ENCODE results near the gene MDN1. TPM values are rescaled to one million over a fixed set of nuclear protein-coding genes. Genes with fewer than 3 reads are reported as not detected.

MDN1 gene
- polyA plus RNA-seq, 1 donor from 2014 or later = 7.9 TPM

- Mint-ChIP-seq H3K27me3 (no peaks in the 10 kb centered on the region), H3K36me3 (peaks cover 3% of the 10 kb centered on the region), H3K4me3 (no peak overlapping the region), H3K27ac (no peak overlapping the region), H3K9me3 (no peaks in the 10 kb centered on the region), H3K4me1 (no peaks in the 10 kb centered on the region)
Measured at GRCh38 chr6:89615882-89616281, 203.7 kb downstream of the MDN1 start.

GRCh38 chr6:89613790-89614189, 205.8 kb downstream of the MDN1 start:
- no peaks in the 10 kb centered on the region for H3K27me3 Mint-ChIP-seq
- peaks cover 0 to 3% (median 0%) of the 10 kb centered on the region in 3 donors for H3K4me1 Mint-ChIP-seq
- H3K9me3 Mint-ChIP-seq = no peaks in the 10 kb centered on the region
- H3K4me3 Mint-ChIP-seq = no peak overlapping the region
- H3K27ac Mint-ChIP-seq = no peak overlapping the region
- peaks cover 3% of the 10 kb centered on the region for H3K36me3 Mint-ChIP-seq

- no peak overlapping the region for H3K27ac Mint-ChIP-seq
- no peaks in the 10 kb centered on the region for H3K9me3 Mint-ChIP-seq
- peaks cover 1% of the 10 kb centered on the region for H3K36me3 Mint-ChIP-seq
- no peak overlapping the region for H3K4me3 Mint-ChIP-seq
- no peaks in the 10 kb centered on the region for H3K27me3 Mint-ChIP-seq
- H3K4me1 Mint-ChIP-seq = peaks cover 0 to 3% (median 0%) of the 10 kb centered on the region in 3 donors
Measured at GRCh38 chr6:89612121-89612520, 207.5 kb downstream of the MDN1 start.

GRCh38 chr6:89611666-89612065, 207.9 kb downstream of the MDN1 start:
- Mint-ChIP-seq H3K9me3 (no peaks in the 10 kb centered on the region), H3K36me3 (no peaks in the 10 kb centered on the region), H3K4me1 (peaks cover 0 to 3% (median 0%) of the 10 kb centered on the region in 3 donors), H3K27me3 (no peaks in the 10 kb centered on the region), H3K27ac (peak overlapping the region in 1 of 3 donors; percentile 10), H3K4me3 (no peak overlapping the region)

- Mint-ChIP-seq H3K27ac (peak overlapping the region in 1 of 3 donors; percentile 16), H3K27me3 (no peaks in the 10 kb centered on the region), H3K9me3 (no peaks in the 10 kb centered on the region)
Measured at GRCh38 chr6:89610149-89610642, 209.4 kb downstream of the MDN1 start.

GRCh38 chr6:89605861-89606260, 213.7 kb downstream of the MDN1 start:
- H3K9me3 Mint-ChIP-seq = no peaks in the 10 kb centered on the region
- H3K4me3 Mint-ChIP-seq = no peak overlapping the region
- no peaks in the 10 kb centered on the region for H3K27me3 Mint-ChIP-seq
- no peaks in the 10 kb centered on the region for H3K36me3 Mint-ChIP-seq
- H3K4me1 Mint-ChIP-seq = peaks cover 0 to 3% (median 0%) of the 10 kb centered on the region in 3 donors
- H3K27ac Mint-ChIP-seq = no peak overlapping the region

More at GRCh38 chr6:89610149-89610642, 209.4 kb downstream of the MDN1 start:
- peaks cover 0 to 3% (median 0%) of the 10 kb centered on the region in 3 donors for H3K4me1 Mint-ChIP-seq
- no peak overlapping the region for H3K4me3 Mint-ChIP-seq
- no peaks in the 10 kb centered on the region for H3K36me3 Mint-ChIP-seq

GRCh38 chr6:89604653-89605052, 214.9 kb downstream of the MDN1 start:
- Mint-ChIP-seq H3K27me3 (no peaks in the 10 kb centered on the region), H3K4me3 (no peak overlapping the region), H3K27ac (no peak overlapping the region), H3K36me3 (no peaks in the 10 kb centered on the region), H3K4me1 (no peaks in the 10 kb centered on the region), H3K9me3 (no peaks in the 10 kb centered on the region)

DNA sequence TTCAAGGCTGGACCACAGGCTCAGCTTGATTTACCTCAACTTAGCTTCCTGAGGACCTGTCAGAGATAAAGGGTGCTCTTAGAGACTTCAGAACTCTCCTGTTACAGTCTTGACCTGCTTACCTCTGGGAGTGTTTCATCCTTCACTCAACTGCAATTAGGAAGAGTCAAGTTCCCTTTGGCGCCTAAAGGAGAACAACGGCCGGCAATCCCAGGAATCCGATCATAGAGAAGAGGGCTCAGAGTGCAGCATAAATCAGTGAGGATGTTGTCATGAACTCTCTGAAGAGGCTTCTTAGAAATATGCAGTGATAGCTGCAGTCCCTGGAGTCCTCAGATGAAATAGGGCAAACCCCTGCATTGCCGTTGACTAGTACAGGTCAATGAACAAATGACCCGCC, 217.4 kb downstream of the MDN1 start:
- no peaks in the 10 kb centered on the region for H3K9me3 Mint-ChIP-seq
- peaks cover 5 to 9% (median 5%) of the 10 kb centered on the region in 3 donors for H3K4me1 Mint-ChIP-seq
- H3K36me3 Mint-ChIP-seq = no peaks in the 10 kb centered on the region
- no peak overlapping the region for H3K27ac Mint-ChIP-seq
- H3K4me3 Mint-ChIP-seq = no peak overlapping the region
- no peaks in the 10 kb centered on the region for H3K27me3 Mint-ChIP-seq

- H3K4me3 Mint-ChIP-seq = no peak overlapping the region
- no peak overlapping the region for H3K27ac Mint-ChIP-seq
- no peaks in the 10 kb centered on the region for H3K36me3 Mint-ChIP-seq
- no peaks in the 10 kb centered on the region for H3K27me3 Mint-ChIP-seq
- peaks cover 3 to 7% (median 5%) of the 10 kb centered on the region in 3 donors for H3K9me3 Mint-ChIP-seq
- peaks cover 14 to 27% (median 19%) of the 10 kb centered on the region in 3 donors for H3K4me1 Mint-ChIP-seq
Measured at GRCh38 chr6:89599727-89600126, 219.9 kb downstream of the MDN1 start.

GRCh38 chr6:89597988-89598387, 221.6 kb downstream of the MDN1 start:
- H3K4me1 Mint-ChIP-seq = peaks cover 14 to 27% (median 26%) of the 10 kb centered on the region in 3 donors
- no peaks in the 10 kb centered on the region for H3K36me3 Mint-ChIP-seq
- no peak overlapping the region for H3K4me3 Mint-ChIP-seq
- peak overlapping the region in 1 of 3 donors; percentile 31 for H3K27ac Mint-ChIP-seq
- no peaks in the 10 kb centered on the region for H3K27me3 Mint-ChIP-seq
- H3K9me3 Mint-ChIP-seq = peaks cover 3 to 7% (median 5%) of the 10 kb centered on the region in 3 donors

DNA sequence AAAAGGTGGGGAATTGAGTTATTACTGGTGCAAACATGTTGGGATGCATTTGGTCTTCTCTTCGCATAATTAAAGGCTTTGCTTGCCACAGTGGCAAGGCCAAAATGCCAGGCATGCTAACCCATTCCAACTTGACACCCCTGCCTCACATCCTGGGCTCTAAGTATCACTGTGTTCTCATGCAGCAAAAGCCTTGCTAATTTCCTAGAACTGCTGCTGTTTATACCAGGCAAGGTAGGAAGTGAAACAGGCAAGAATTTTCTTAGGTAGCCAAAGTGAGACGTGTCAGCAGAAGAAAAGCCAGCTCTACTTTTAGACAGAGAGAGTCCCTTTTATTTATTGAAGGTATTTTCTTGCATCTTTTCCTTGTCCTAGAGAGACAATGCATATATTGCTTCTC, 222.2 kb downstream of the MDN1 start:
- H3K36me3 Mint-ChIP-seq = no peaks in the 10 kb centered on the region
- peak overlapping the region in 1 of 3 donors; percentile 31 for H3K27ac Mint-ChIP-seq
- H3K4me3 Mint-ChIP-seq = no peak overlapping the region
- H3K9me3 Mint-ChIP-seq = peaks cover 3 to 7% (median 5%) of the 10 kb centered on the region in 3 donors
- no peaks in the 10 kb centered on the region for H3K27me3 Mint-ChIP-seq
- H3K4me1 Mint-ChIP-seq = peaks cover 14 to 27% (median 26%) of the 10 kb centered on the region in 3 donors

- H3K4me3 Mint-ChIP-seq = peak overlapping the region in 2 of 4 donors; percentile 3 to 79
- no peaks in the 10 kb centered on the region for H3K36me3 Mint-ChIP-seq
- H3K27me3 Mint-ChIP-seq = no peaks in the 10 kb centered on the region
- peak overlapping the region; percentile 17 to 97 (median 33) for H3K27ac Mint-ChIP-seq
- peaks cover 14 to 27% (median 26%) of the 10 kb centered on the region in 3 donors for H3K4me1 Mint-ChIP-seq
- peaks cover 3 to 7% (median 5%) of the 10 kb centered on the region in 3 donors for H3K9me3 Mint-ChIP-seq
Measured at GRCh38 chr6:89596484-89596883, 223.1 kb downstream of the MDN1 start.

- peak overlapping the region in 2 of 4 donors; percentile 3 to 79 for H3K4me3 Mint-ChIP-seq
- peaks cover 14 to 27% (median 26%) of the 10 kb centered on the region in 3 donors for H3K4me1 Mint-ChIP-seq
- H3K27ac Mint-ChIP-seq = peak overlapping the region; percentile 17 to 97 (median 33)
- H3K27me3 Mint-ChIP-seq = no peaks in the 10 kb centered on the region
- peaks cover 3 to 7% (median 5%) of the 10 kb centered on the region in 3 donors for H3K9me3 Mint-ChIP-seq
- no peaks in the 10 kb centered on the region for H3K36me3 Mint-ChIP-seq
Measured at GRCh38 chr6:89596056-89596455, 223.5 kb downstream of the MDN1 start.

All from IgD-negative memory B cell (primary cell).